ENCODE data around the gene CALM3. TPM values are rescaled to one million over a fixed set of nuclear protein-coding genes. Genes with fewer than 3 reads are reported as not detected.

The CALM3 gene
- total and polyA plus RNA-seq, 2 donors = 121 to 309 TPM

- H3K36me3 ChIP-seq (ENCODE audit: insufficient read depth) = peaks cover 2% of the 10 kb centered on the region
- no peak overlapping the region for H3K27ac ChIP-seq (ENCODE audit: low read depth)
- no peak overlapping the region for H3K4me3 ChIP-seq (ENCODE audit: low read depth, low read length)
- H3K4me1 ChIP-seq (ENCODE audit: insufficient read depth) = no peaks in the 10 kb centered on the region
- DNase-seq (ENCODE audit: extremely low spot score) = no peak
- 59% methylated on average over 13 of the region's 13 CpGs for WGBS
Observed at GRCh38 chr19:46604781-46605355, 3.7 kb downstream of the CALM3 start.

- WGBS = 71% methylated on average over 16 of the region's 16 CpGs
- no peak overlapping the region for H3K27ac ChIP-seq (ENCODE audit: low read depth)
- peaks cover 2% of the 10 kb centered on the region for H3K36me3 ChIP-seq (ENCODE audit: insufficient read depth)
- no peak overlapping the region for H3K4me3 ChIP-seq (ENCODE audit: low read depth, low read length)
- no peak for DNase-seq (ENCODE audit: extremely low spot score)
- H3K4me1 ChIP-seq (ENCODE audit: insufficient read depth) = no peaks in the 10 kb centered on the region
Observed at GRCh38 chr19:46605356-46605821, 4.3 kb downstream of the CALM3 start.

- no peaks in the 10 kb centered on the region for H3K4me1 ChIP-seq (ENCODE audit: insufficient read depth)
- no peak overlapping the region for H3K4me3 ChIP-seq (ENCODE audit: low read depth, low read length)
- DNase-seq (ENCODE audit: extremely low spot score) = no peak
- peaks cover 2% of the 10 kb centered on the region for H3K36me3 ChIP-seq (ENCODE audit: insufficient read depth)
- 89% methylated on average over 11 of the region's 11 CpGs for WGBS
- no peak overlapping the region for H3K27ac ChIP-seq (ENCODE audit: low read depth)
Observed at GRCh38 chr19:46606019-46606418, 4.9 kb downstream of the CALM3 start.

- Histone ChIP-seq H3K4me3 (ENCODE audit: low read depth, low read length) (no peak overlapping the region), H3K36me3 (ENCODE audit: insufficient read depth) (peaks cover 2% of the 10 kb centered on the region), H3K4me1 (ENCODE audit: insufficient read depth) (no peaks in the 10 kb centered on the region), H3K27ac (ENCODE audit: low read depth) (no peak overlapping the region)
- 85% methylated on average over 12 of the region's 12 CpGs for WGBS
- DNase-seq (ENCODE audit: extremely low spot score) = no peak
Observed at GRCh38 chr19:46606681-46607447, 5.7 kb downstream of the CALM3 start.

GRCh38 chr19:46607448-46607841 is 6.3 kb downstream of the CALM3 start:
- Histone ChIP-seq H3K27ac (ENCODE audit: low read depth) (no peak overlapping the region), H3K36me3 (ENCODE audit: insufficient read depth) (peaks cover 2% of the 10 kb centered on the region), H3K4me3 (ENCODE audit: low read depth, low read length) (no peak overlapping the region), H3K4me1 (ENCODE audit: insufficient read depth) (no peaks in the 10 kb centered on the region)
- WGBS = 85% methylated on average over 12 of the region's 12 CpGs
- no peak for DNase-seq (ENCODE audit: extremely low spot score)

- Histone ChIP-seq H3K27ac (ENCODE audit: low read depth) (no peak overlapping the region), H3K4me1 (ENCODE audit: insufficient read depth) (no peaks in the 10 kb centered on the region), H3K36me3 (ENCODE audit: insufficient read depth) (peaks cover 2% of the 10 kb centered on the region), H3K4me3 (ENCODE audit: low read depth, low read length) (no peak overlapping the region)
- 91% methylated on average over 9 of the region's 9 CpGs for WGBS
- no peak for DNase-seq (ENCODE audit: extremely low spot score)
Observed at GRCh38 chr19:46608178-46608577, 7.0 kb downstream of the CALM3 start.

- H3K36me3 ChIP-seq (ENCODE audit: insufficient read depth) = peaks cover 2% of the 10 kb centered on the region
- H3K27ac ChIP-seq (ENCODE audit: low read depth) = no peak overlapping the region
- no peak overlapping the region for H3K4me3 ChIP-seq (ENCODE audit: low read depth, low read length)
- no peak for DNase-seq (ENCODE audit: extremely low spot score)
- H3K4me1 ChIP-seq (ENCODE audit: insufficient read depth) = no peaks in the 10 kb centered on the region
- 93% methylated on average over 27 of the region's 27 CpGs for WGBS
Observed at GRCh38 chr19:46608581-46609345, 7.6 kb downstream of the CALM3 start.

GRCh38 chr19:46609511-46610412 is 8.6 kb downstream of the CALM3 start:
- H3K27ac ChIP-seq (ENCODE audit: low read depth) = no peak overlapping the region
- 77% methylated on average over 30 of the region's 30 CpGs for WGBS

GRCh38 chr19:46610413-46610775 is 9.3 kb downstream of the CALM3 start:
- peaks cover 2% of the 10 kb centered on the region for H3K36me3 ChIP-seq (ENCODE audit: insufficient read depth)
- no peak for DNase-seq (ENCODE audit: extremely low spot score)
- no peaks in the 10 kb centered on the region for H3K4me1 ChIP-seq (ENCODE audit: insufficient read depth)
- WGBS = 57% methylated on average over 5 of the region's 5 CpGs
- H3K4me3 ChIP-seq (ENCODE audit: low read depth, low read length) = no peak overlapping the region
- H3K27ac ChIP-seq (ENCODE audit: low read depth) = no peak overlapping the region

More at GRCh38 chr19:46609511-46610412, 8.6 kb downstream of the CALM3 start:
- DNase-seq (ENCODE audit: extremely low spot score) = no peak
- Histone ChIP-seq H3K36me3 (ENCODE audit: insufficient read depth) (peaks cover 2% of the 10 kb centered on the region), H3K4me1 (ENCODE audit: insufficient read depth) (no peaks in the 10 kb centered on the region), H3K4me3 (ENCODE audit: low read depth, low read length) (no peak overlapping the region)

GRCh38 chr19:46610851-46611770 is 10.0 kb downstream of the CALM3 start:
- no peaks in the 10 kb centered on the region for H3K4me1 ChIP-seq (ENCODE audit: insufficient read depth)
- no peak overlapping the region for H3K27ac ChIP-seq (ENCODE audit: low read depth)
- 73% methylated on average over 17 of the region's 17 CpGs for WGBS
- H3K4me3 ChIP-seq (ENCODE audit: low read depth, low read length) = no peak overlapping the region
- no peak for DNase-seq (ENCODE audit: extremely low spot score)
- H3K36me3 ChIP-seq (ENCODE audit: insufficient read depth) = peaks cover 2% of the 10 kb centered on the region

- 81% methylated on average over 6 of the region's 6 CpGs for WGBS
Observed at GRCh38 chr19:46611776-46612175, 10.6 kb downstream of the CALM3 start.

GRCh38 chr19:46613525-46613924 is 12.4 kb downstream of the CALM3 start:
- Histone ChIP-seq H3K4me3 (ENCODE audit: low read depth, low read length) (no peak overlapping the region), H3K27ac (ENCODE audit: low read depth) (no peak overlapping the region), H3K4me1 (ENCODE audit: insufficient read depth) (no peaks in the 10 kb centered on the region), H3K36me3 (ENCODE audit: insufficient read depth) (peaks cover 2% of the 10 kb centered on the region)
- WGBS = 87% methylated on average over 22 of the region's 22 CpGs
- DNase-seq (ENCODE audit: extremely low spot score) = no peak

More at GRCh38 chr19:46611776-46612175, 10.6 kb downstream of the CALM3 start:
- Histone ChIP-seq H3K27ac (ENCODE audit: low read depth) (no peak overlapping the region), H3K4me3 (ENCODE audit: low read depth, low read length) (no peak overlapping the region), H3K36me3 (ENCODE audit: insufficient read depth) (peaks cover 2% of the 10 kb centered on the region), H3K4me1 (ENCODE audit: insufficient read depth) (no peaks in the 10 kb centered on the region)
- no peak for DNase-seq (ENCODE audit: extremely low spot score)
